Neural crest cell (in vitro differentiated cells): Measurements from ENCODE around the gene GRIP1. TPM values are rescaled to one million over a fixed set of nuclear protein-coding genes. Genes with fewer than 3 reads are reported as not detected.

Experiments used
- DNase-seq: peaks from one replicate; pipeline ENCODE4 v3.0.0; 2021; ENCODE audit warnings: low read depth, mixed read lengths, low spot score
- H3K27ac Mint-ChIP-seq: one replicate; pipeline ENCODE4 v1.8.0; 2021; ENCODE audit warnings: mild to moderate bottlenecking, mixed read lengths; ENCODE audit not compliant: unreplicated experiment
- H3K27me3 Mint-ChIP-seq: 2 replicates; pipeline ENCODE4 v1.8.0; 2021; ENCODE audit warnings: low read depth, mild to moderate bottlenecking, mixed read lengths
- H3K36me3 Mint-ChIP-seq: 2 replicates; pipeline ENCODE4 v1.8.0; 2021; ENCODE audit warnings: low read depth, mild to moderate bottlenecking, mixed read lengths
- H3K4me1 Mint-ChIP-seq: 2 replicates; pipeline ENCODE4 v1.8.0; 2021; ENCODE audit warnings: mixed read lengths
- H3K4me3 Mint-ChIP-seq: one replicate; pipeline ENCODE4 v1.8.0; 2021; ENCODE audit warnings: mild to moderate bottlenecking, mixed read lengths
- H3K9me3 Mint-ChIP-seq: 2 replicates; pipeline ENCODE4 v1.8.0; 2021; ENCODE audit warnings: mixed read lengths
- CTCF ChIP-seq: fragments of 200-600 bp; sonication (generic); conservative IDR thresholded peaks from 2 replicates; pipeline ENCODE4 v1.5.0; 2021; ENCODE audit warnings: antibody characterized with exemption, mild to moderate bottlenecking
- total RNA-seq: library from RNA; stranded (reverse); gene quantifications from 2 replicates; pipeline ENCODE4 v1.2.1, GENCODE V29; 2021

The GRIP1 gene
- total RNA-seq, 1 donor from 2014 or later: 40.3 TPM

- H3K36me3 Mint-ChIP-seq: peaks cover 11% of the 10 kb centered on the region
- H3K27me3 Mint-ChIP-seq: no peaks in the 10 kb centered on the region
- DNase-seq: no peak
- no peak for TF ChIP-seq CTCF
- no peaks in the 10 kb centered on the region for H3K4me1 Mint-ChIP-seq
- H3K9me3 Mint-ChIP-seq: no peaks in the 10 kb centered on the region
- H3K27ac Mint-ChIP-seq: no peak overlapping the region
- H3K4me3 Mint-ChIP-seq: no peak overlapping the region
These were observed 324.6 kb downstream of the GRIP1 start for GRCh38 chr12:66354291-66354690.

DNA sequence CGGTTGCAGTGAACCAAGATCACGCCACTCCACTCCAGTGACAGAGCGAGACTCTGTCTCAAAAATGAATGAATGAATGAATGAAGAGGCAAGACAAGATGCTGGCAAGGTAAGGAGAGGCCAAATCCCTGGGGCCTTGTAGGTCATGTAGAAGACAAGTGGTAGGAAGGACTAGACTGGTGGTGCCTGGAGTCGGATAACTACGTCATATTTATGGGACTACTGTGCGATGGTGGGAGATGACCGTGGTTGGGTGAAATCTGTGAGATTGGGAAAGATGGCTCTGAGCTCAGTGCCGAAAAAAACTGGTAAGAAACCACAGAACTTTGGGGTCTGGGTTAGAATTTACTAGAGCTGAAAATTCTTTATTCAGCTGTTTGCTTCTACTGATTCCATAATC lies 326.0 kb downstream of the GRIP1 start:
- H3K4me1 Mint-ChIP-seq: no peaks in the 10 kb centered on the region

GRCh38 chr12:66352197-66352596 lies 326.7 kb downstream of the GRIP1 start:
- Mint-ChIP-seq H3K27ac (peak overlapping the region; percentile 23), H3K36me3 (peaks cover 17% of the 10 kb centered on the region), H3K27me3 (no peaks in the 10 kb centered on the region), H3K4me3 (no peak overlapping the region), H3K9me3 (no peaks in the 10 kb centered on the region), H3K4me1 (no peaks in the 10 kb centered on the region)
- peak; percentile 16 for DNase-seq
- TF ChIP-seq CTCF: peak; percentile 60

More for the DNA sequence above, 326.0 kb downstream of the GRIP1 start:
- DNase-seq: no peak
- TF ChIP-seq CTCF: no peak
- H3K36me3 Mint-ChIP-seq: peaks cover 17% of the 10 kb centered on the region
- no peak overlapping the region for H3K27ac Mint-ChIP-seq
- H3K27me3 Mint-ChIP-seq: no peaks in the 10 kb centered on the region
- H3K4me3 Mint-ChIP-seq: no peak overlapping the region
- no peaks in the 10 kb centered on the region for H3K9me3 Mint-ChIP-seq

DNA sequence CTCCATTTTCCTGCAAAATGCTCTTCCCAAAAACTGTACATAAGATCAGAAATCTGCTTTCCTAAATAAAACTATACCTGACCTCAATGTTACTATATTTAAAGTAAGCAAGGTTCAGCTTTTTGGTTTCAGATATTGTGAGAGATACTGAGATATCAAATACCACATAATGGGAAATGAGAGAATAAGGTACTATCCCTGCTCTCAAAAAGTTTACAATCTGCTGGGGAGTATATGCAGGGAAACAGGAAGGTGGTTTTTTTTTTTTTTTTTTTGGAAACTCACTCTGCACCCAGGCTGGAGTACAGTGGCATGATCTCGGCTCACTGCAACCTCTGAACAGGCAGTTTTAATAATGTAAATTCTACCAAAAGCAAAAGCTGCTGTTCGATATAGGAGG lies 327.6 kb downstream of the GRIP1 start:
- no peak for DNase-seq
- Mint-ChIP-seq H3K27ac (no peak overlapping the region), H3K9me3 (no peaks in the 10 kb centered on the region), H3K4me3 (no peak overlapping the region), H3K4me1 (no peaks in the 10 kb centered on the region), H3K36me3 (peaks cover 17% of the 10 kb centered on the region), H3K27me3 (no peaks in the 10 kb centered on the region)
- no peak for TF ChIP-seq CTCF

- Mint-ChIP-seq H3K9me3 (peaks cover 11% of the 10 kb centered on the region), H3K36me3 (peaks cover 40% of the 10 kb centered on the region), H3K4me1 (peaks cover 4% of the 10 kb centered on the region), H3K27me3 (no peaks in the 10 kb centered on the region), H3K4me3 (no peak overlapping the region), H3K27ac (no peak overlapping the region)
- no peak for DNase-seq
- no peak for TF ChIP-seq CTCF
These were observed 332.9 kb downstream of the GRIP1 start for GRCh38 chr12:66345956-66346355.

- Mint-ChIP-seq H3K36me3 (peaks cover 46% of the 10 kb centered on the region), H3K4me1 (peaks cover 4% of the 10 kb centered on the region), H3K4me3 (no peak overlapping the region)
These were observed 333.7 kb downstream of the GRIP1 start for GRCh38 chr12:66345212-66345611.

More at GRCh38 chr12:66345212-66345611, 333.7 kb downstream of the GRIP1 start:
- Mint-ChIP-seq H3K9me3 (peaks cover 12% of the 10 kb centered on the region), H3K27me3 (no peaks in the 10 kb centered on the region), H3K27ac (no peak overlapping the region)
- no peak for DNase-seq
- no peak for TF ChIP-seq CTCF
